T follicular helper cell (primary cell): ENCODE measurements around the gene RRP36.
"Not testable (repeated sequence)": the region's sequence is repeated elsewhere in the genome, so short reads cannot be mapped to it uniquely, and the experiment has no call there.

Experiments used
- DNase-seq: peaks from one replicate; pipeline ENCODE4 v3.0.0-alpha.2; 2020; ENCODE audit warnings: low read depth
- total RNA-seq, 2 experiments: gene quantifications; one replicate each; lab custom pipeline; 2026; lab: John Stamatoyannopoulos, UW

The RRP36 gene
- 61.3 to 89.2 reads per million in 2 experiments for total RNA-seq

GRCh38 chr6:43021270-43022047 is at the start of gene RRP36:
Gene RRP36, plus strand, starts transcription at chr6:43021623. Its CDS starts 32 bp downstream, at chr6:43021655.
- DNase-seq, result peak; percentile 44

GRCh38 chr6:42971746-42972327 is 49.6 kb upstream of the RRP36 start:
- no peak for DNase-seq

GRCh38 chr6:42973926-42974325 is 47.5 kb upstream of the RRP36 start:
- no peak for DNase-seq

DNA sequence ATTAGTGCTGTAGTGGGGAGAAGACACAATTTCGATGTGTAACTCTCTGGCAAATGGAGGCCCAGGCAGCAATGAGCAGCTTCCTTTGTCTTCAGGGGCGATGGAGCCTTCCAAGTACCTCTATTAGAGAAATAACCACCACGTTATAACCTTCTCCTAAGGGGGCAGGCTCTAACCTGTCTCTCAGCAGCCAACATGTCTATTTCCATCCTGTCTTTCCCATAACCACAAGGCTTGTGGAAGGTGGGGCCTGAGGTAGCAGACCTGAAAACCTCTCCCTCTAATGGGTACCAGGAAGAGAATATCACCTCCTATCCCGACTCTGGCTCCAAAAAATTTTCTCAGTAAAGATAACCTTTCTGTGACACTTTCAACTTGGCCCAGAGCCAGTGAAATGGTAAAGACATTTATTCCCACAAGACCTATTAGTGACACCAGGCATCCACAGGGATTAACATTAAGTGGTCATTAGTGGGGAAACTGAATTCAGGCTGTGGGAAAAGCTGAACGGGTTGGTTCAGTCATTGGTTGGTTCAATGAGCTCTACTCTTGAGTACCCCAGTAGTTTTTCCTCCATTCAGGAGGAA is 46.4 kb upstream of the RRP36 start:
- DNase-seq, result no peak

- DNase-seq, result no peak
Observed at GRCh38 chr6:42978487-42978838, 43.0 kb upstream of the RRP36 start.

DNA sequence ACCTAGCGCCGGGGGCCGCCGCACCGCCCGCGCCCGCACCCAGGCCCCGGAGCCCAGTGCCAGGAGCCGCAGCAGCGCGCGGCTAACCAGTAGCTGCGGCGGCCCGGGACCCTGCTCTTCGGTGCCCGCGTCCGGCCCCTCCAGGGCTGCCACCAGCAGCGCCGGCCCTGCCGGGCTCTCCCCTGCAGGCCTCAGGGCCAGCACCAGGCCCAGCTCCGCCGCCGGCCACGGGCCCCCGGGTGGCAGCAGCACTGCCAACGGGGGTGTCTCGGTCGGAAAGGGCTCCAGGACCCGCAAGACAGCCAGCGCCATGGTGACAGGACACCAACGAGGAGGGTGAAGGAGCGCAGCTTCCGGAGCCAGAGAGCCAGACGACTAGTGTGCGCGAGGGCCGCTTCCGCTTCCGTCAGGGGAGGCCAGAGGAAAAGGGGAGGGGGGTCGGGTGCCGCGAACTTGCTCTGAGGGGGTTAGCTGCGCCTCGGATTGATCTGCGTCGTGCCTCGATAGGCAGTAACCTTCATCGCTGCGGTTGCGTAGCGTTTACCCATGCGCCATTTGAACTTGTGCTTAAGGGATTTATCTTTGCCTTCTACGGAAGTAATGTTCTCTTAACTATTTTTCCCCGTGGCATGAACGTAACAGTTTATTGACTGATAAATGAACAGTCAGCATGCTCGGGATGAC is 42.4 kb upstream of the RRP36 start, which contains the start of gene PEX6:
Gene PEX6 (minus strand): TSS at position 343 of the 684 bp plus-strand sequence. CDS start 31 bp downstream, at position 312.
- DNase-seq, result peak; percentile 92

DNA sequence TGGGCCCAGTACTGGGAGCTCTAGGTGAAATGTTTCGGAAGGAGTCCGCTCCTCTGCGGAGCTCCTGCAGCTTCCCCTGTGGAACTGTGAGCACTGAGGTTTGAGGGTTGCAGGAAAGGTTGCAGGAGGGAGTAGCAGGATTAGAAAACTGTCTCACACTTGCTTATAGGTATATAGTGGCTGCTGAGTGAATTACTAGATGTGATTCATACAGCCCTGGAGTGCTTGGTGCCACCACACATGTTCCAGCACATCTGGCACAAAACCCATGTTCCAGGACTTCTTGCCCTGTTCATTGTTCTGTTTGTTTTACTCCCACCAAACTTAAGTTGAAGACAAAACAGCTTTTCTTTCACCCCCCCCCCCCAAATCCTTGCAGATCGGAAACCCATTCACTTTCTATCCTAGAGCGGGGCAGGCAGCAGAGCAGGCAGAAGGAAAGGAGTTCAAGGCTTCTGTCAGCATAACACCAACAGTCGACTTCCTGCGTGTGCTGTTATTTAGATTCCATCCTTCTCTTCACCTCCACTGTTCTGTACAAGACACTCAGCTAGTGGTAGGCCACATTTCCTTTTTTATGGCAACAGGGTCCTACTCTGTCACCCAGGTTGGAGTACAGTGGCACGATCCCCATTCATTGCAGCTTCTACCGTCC is 41.8 kb upstream of the RRP36 start:
- no peak for DNase-seq

DNA sequence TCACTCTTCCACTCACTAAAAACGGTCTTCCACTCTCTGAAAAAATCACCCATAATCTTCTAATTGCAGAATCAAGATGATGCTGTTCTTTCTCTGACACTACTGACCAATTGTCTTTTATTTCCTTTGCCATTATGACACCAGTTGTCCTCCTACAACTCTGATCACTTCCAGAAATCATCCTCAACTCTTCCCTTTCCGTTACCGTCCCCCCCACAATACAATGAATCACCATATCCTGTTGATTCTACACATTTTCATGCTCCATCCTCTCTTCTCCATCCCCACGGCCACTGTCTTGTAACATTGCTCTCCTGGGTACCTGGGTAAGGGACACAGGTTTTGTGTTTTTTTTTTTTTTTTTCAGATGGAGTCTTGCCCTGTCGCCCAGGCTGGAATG is 39.6 kb upstream of the RRP36 start:
- DNase-seq, result no peak

GRCh38 chr6:42984001-42984923 is 37.2 kb upstream of the RRP36 start, which contains the start of gene PPP2R5D:
Gene PPP2R5D, plus strand, starts transcription at chr6:42984570. Its CDS starts 108 bp downstream, at chr6:42984678.
- peak; percentile 96 for DNase-seq

- DNase-seq, result no peak
Observed at GRCh38 chr6:42984924-42985475, 36.4 kb upstream of the RRP36 start.

DNA sequence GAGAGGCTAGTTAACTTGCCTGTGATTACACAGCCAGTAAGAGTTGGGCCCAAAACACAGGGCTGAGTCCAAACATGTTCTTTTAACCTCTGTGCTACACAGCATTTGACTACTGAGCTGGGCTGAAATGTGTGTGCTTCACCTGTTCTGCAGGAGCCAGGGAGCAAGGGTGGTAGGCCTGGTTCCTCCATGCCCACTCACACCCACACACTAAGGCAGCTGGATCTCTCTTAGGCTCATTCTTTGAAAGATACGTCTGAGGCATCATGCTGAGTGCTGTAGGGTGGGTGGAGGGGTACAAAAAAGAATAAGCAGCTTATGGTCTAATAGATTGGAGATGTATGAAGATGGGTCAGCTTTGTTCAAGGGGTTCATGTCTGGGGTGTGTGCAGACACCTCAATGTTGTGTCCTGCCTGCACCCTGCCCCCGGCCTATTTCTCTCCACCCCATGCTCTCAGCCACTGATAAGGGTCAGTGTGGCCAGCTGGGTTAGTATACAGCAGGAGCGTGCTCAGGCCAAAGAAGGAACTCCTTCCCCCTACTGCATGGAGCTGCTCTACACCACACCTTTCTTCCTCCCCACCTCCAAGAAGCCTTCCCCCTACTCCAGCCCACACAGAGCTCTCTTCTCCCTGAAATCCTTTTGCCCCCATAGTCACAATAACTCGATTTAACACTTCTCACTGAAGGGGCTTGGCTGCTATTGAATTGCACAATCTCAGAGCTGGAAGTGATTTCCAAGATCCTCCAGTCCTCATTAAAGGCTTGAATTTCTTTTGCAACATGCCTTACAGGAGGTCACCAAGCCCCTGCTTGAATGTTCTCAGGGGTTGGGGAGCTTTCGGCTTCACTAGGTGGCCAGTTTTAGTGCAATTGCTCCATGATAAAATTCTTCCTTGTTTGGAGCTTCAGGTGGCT is 33.6 kb upstream of the RRP36 start:
- no peak for DNase-seq

- no peak for DNase-seq
Observed at GRCh38 chr6:42988486-42989020, 32.9 kb upstream of the RRP36 start.

GRCh38 chr6:42989923-42990322 is 31.5 kb upstream of the RRP36 start:
- DNase-seq, result no peak

- DNase-seq, result no peak
Observed at GRCh38 chr6:42993445-42993844, 28.0 kb upstream of the RRP36 start.

DNA sequence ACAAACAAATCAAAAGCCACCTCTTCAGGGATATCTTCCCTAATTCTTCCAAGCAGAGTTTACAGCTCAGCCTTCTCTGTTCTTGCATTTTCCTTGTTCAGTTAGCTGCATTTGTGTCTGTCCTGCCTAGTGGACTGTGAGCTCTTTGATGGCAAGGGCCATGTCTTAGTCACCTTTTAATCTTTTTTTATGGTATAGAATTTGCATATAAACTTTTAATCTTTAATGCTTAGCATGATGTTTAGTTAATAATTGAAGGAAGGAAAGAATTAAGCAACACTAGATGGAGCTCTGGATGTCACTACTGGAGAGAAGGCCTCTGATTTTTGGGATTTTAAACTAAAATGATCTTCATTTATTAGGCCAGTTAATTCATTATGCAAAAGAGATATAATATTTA is 24.9 kb upstream of the RRP36 start:
- DNase-seq, result no peak

DNA sequence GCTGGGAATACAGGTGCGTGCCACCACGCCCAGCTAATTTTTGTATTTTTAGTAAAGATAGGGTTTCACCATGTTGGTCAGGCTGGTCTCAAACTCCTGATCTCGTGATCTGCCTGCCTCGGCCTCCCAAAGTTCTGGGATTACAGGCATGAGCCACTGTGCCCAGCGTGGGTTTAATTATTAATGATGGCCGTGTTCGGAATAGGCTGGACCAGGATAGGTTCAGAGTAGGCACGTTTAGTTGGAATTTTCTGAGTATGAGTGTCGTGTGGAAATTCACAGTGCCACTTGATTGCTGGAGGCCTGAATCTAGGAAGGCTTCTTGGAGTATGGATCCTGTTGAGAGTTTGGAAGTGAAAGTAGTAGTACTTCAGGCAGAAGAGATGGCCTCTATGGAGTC is 23.2 kb upstream of the RRP36 start:
- not testable (repeated sequence) for DNase-seq

GRCh38 chr6:43001843-43002242 is 19.6 kb upstream of the RRP36 start:
- DNase-seq, result no peak

DNA sequence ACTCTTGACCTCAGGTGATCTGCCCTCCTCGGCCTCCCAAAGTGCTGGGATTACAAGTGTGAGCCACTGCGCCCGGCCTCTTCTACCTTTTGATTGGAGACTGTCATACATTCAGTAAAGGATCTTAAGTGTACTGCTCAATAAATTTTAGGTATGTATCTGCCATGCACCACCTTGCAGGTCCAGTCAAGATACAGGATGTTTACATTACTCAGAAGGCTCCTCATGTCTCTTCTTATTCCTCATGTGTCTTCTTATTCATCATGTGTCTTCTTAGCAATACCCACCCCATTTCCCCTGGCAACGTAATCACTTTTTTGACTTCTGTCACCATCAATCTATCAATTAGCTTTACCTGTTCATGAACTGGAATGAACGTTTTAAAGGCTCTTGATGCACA is 15.6 kb upstream of the RRP36 start:
- no peak for DNase-seq

DNA sequence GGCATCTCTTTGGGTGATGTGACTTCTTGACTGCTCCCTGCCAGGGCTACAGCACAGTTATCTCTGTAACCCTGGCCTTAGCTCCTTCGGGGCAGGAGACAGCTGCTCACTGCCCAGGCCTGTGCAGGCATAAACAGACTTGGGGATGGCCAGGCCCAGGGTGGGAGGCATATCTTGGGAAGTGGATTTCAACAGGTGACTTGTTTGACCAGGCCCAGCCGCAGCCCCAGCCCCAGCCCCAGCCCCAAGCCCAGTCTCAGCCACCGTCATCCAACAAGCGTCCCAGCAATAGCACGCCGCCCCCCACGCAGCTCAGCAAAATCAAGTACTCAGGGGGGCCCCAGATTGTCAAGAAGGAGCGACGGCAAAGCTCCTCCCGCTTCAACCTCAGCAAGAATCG is 15.2 kb upstream of the RRP36 start:
- DNase-seq, result no peak
